ENCODE data around the gene MARS1. TPM values are rescaled to one million over a fixed set of nuclear protein-coding genes. Genes with fewer than 3 reads are reported as not detected.

Gene MARS1
- total RNA-seq, 1 donor: 158 TPM

DNA sequence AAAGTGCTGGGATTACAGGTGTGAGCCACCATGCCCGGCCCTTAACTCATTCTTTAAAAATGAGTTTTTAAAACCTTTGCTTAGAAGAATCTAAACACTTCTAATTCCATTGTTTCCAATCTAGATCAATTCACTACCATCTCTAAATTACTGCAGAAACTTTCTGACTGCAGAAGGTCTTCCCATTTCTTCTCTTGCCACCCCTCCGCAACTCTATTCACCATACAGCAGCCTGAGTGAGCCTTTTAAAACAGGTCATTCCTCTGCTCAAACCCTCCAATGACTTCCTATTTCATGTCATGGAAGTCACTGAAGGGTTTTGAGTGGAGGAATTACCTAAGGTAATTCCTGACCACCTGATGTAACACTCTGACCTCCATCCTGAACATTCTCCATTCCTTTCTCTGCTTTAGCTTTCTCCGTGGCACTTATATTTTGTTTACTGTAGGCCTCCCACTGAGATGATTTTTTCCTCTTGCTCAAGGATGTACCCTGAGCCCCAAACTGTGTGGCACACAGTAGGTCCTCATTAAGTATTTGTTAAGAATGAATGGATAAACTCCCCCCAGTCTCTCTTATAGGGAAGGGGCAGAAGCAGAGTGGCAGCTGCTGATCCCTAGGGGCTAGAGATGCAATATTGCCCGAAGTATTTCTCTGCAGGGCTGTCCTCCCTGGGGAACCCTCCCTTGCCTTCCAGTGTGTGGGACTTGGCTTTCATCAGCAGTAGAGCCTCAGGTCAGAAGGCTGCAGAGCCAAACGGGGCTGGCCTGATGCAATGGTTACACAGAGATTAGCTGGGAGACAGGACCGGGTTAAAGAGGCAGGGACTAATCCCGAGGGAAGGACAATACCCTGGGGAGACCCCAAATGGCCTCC lies 31.3 kb downstream of the MARS1 start:
- TF ChIP-seq, protein P1, sequence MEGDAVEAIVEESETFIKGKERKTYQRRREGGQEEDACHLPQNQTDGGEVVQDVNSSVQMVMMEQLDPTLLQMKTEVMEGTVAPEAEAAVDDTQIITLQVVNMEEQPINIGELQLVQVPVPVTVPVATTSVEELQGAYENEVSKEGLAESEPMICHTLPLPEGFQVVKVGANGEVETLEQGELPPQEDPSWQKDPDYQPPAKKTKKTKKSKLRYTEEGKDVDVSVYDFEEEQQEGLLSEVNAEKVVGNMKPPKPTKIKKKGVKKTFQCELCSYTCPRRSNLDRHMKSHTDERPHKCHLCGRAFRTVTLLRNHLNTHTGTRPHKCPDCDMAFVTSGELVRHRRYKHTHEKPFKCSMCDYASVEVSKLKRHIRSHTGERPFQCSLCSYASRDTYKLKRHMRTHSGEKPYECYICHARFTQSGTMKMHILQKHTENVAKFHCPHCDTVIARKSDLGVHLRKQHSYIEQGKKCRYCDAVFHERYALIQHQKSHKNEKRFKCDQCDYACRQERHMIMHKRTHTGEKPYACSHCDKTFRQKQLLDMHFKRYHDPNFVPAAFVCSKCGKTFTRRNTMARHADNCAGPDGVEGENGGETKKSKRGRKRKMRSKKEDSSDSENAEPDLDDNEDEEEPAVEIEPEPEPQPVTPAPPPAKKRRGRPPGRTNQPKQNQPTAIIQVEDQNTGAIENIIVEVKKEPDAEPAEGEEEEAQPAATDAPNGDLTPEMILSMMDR (IDR thresholded peaks at IDR 0.05; ENCODE audit: insufficient read depth, low read depth, low read length): no peak
- DNase-seq (ENCODE audit: low read depth): peak; percentile 63

DNA sequence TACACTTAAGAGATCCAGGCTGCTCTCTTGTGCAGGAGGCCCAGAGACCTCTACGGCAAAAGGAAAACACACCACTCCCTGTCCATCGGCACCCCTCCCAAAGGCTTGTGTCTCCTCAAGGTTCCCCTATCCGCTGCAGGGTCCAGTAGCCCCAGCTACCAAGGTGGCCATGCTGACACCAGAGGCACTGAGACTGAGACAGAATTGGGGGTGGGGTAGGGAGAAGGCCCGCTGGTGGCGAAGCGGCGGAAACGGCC lies 31.9 kb downstream of the MARS1 start:
- TF ChIP-seq, protein P1 (IDR thresholded peaks at IDR 0.05; ENCODE audit: insufficient read depth, low read depth, low read length): peak; percentile 7

More for the DNA sequence above, 31.3 kb downstream of the MARS1 start:
- H3K4me3 ChIP-seq (ENCODE audit: low read depth, low read length): peak overlapping the region; percentile 95

DNA sequence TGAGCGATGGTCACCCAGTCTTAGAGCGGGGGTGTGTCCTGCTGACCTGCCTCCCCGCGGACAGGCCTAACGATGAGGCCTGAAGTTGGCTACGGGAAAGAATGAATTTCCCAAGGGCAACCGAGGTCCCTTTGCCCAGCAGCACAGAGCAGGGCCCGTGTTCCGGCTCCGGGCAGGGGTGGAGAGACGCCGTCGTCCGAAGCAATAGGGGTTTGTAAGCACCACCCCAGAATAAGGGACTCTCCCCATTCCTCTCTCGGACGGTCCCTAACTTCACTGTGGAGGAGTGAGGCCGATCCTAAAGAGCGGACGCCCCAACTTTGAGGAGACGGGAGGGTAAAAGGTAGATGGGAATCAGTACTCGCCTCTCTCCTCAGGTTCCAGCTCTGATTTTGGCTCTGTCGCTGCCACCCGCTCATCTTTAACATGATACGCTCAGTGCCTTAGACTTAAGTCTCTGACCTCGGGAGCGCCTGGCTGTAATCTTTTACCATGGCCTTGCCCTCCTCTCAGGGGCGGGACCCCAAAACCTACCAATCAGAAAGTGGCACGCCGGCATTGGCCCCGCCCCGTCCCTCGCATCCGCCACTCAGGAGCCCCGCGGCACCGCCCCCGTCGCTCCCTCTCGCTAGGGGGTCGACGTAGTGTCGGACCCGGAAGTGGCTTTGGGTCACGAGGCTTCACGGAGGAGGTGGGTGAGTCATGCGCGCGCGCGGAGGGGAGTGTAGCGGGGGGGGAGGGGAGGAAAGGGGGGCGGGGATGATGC lies 32.4 kb downstream of the MARS1 start, which contains the start of gene DDIT3:
Gene DDIT3 (minus strand): TSS at position 462 of the 766 bp plus-strand sequence. CDS start 3,108 bp downstream, outside the sequence.
- peak; percentile 99 for DNase-seq (ENCODE audit: low read depth)
- TF ChIP-seq, protein P1 (IDR thresholded peaks at IDR 0.05; ENCODE audit: insufficient read depth, low read depth, low read length): no peak
- H3K4me3 ChIP-seq (ENCODE audit: low read depth, low read length): peak within 1 kb of the TSS; percentile 95

More for the DNA sequence above, 31.9 kb downstream of the MARS1 start:
- no peak for DNase-seq (ENCODE audit: low read depth)
- H3K4me3 ChIP-seq (ENCODE audit: low read depth, low read length): peak overlapping the region; percentile 95

DNA sequence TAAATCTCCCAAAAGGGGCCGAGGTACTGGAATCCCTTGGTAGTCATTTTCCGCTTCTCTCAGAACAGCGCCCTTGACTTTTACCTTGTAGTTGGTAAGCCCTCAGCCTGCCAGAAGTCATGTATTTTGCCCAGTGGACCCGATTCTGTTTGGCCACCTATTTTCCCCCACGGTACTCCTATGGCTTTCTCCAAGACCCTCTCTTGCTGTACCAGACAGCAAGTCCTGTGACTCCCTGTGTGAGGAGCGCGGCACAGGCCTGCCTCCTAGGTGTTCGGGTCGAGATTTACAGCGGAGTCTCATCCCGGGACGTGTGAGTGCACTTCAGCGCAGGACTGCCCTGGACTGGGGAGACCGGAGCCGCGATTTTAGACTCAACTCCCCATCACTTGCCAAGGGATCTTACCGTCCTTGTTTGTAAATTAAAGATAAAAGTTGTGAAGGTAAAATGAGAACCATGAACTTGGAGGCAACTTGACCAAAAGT lies 33.7 kb downstream of the MARS1 start:
- DNase-seq (ENCODE audit: low read depth): peak; percentile 78
- TF ChIP-seq, protein P1 (IDR thresholded peaks at IDR 0.05; ENCODE audit: insufficient read depth, low read depth, low read length): no peak
- peak overlapping the region; percentile 50 for H3K4me3 ChIP-seq (ENCODE audit: low read depth, low read length)

DNA sequence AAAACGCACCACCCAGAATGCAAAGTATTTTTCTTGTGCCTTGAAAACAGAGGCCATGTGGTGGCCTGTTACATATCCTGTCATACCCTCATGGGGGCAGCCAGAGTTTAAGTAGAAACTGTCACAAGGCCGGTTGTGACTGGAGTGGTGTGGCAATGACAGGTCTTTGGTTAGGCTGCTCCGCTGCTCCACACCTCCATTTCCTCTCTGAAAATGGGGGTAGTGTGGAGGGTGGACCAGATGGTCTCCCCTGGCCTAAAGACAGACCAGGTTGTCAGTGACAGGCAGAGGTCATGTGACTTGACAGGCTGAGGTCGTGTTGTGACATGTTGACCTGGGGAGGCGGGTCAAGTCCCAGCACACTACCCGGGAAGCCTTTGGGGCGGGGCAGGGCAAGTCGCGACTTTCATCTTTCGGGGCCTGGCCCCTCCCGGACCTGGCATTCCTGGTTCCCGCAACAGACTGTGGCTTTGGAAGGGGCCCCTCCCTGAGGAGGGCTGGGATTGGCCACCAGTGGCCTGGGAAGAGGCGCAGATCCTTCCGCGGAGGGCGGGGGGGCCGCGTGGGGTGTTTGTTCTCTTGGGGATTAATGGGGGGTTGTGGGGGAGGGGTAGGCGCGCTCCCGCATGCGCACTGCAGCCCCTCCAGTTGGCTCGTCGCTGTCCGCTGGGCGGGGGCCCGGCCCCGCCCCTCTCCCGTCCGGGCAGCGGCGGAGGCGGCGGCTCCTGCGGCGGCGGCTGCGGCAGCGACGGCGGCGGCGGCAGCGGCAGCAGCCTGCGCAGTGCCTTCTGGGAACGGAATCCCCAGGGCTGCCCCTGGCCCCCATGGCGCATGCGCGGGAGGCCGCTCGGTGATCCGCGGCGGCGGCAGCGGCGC lies 34.4 kb downstream of the MARS1 start, which contains the start of gene MBD6:
Gene MBD6 (plus strand): TSS at position 814 of the 876 bp plus-strand sequence. CDS start 1,480 bp downstream, outside the sequence.
- DNase-seq (ENCODE audit: low read depth): peak; percentile 97
- TF ChIP-seq, protein P1 (IDR thresholded peaks at IDR 0.05; ENCODE audit: insufficient read depth, low read depth, low read length): no peak
- H3K4me3 ChIP-seq (ENCODE audit: low read depth, low read length): peak within 1 kb of the TSS; percentile 87

Data from fibroblast of villous mesenchyme (primary cell).